Coronary artery (tissue), 2 donors: ENCODE measurements around the gene ERVMER34-1.

Source experiments
- DNase-seq: peaks from one replicate; pipeline ENCODE4 v3.0.0-alpha.2; 2017; ENCODE audit warnings: low spot score
- H3K27ac ChIP-seq, 2 donors: fragments of 200-600 bp; sonication (generic); one replicate each; pipeline ENCODE4 v1.5.1; 2016 to 2019
- H3K4me3 ChIP-seq: fragments of 200-600 bp; sonication (generic); 2 replicates; pipeline ENCODE4 v1.5.1; 2016; ENCODE audit warnings: mild to moderate bottlenecking, moderate library complexity
- TF ChIP-seq, protein P1 (sequence below): fragments of 200-600 bp; sonication (generic); IDR thresholded peaks from one replicate; pipeline ENCODE4 v1.5.1; 2019; ENCODE audit warnings: antibody characterized with exemption

The ERVMER34-1 gene

DNA sequence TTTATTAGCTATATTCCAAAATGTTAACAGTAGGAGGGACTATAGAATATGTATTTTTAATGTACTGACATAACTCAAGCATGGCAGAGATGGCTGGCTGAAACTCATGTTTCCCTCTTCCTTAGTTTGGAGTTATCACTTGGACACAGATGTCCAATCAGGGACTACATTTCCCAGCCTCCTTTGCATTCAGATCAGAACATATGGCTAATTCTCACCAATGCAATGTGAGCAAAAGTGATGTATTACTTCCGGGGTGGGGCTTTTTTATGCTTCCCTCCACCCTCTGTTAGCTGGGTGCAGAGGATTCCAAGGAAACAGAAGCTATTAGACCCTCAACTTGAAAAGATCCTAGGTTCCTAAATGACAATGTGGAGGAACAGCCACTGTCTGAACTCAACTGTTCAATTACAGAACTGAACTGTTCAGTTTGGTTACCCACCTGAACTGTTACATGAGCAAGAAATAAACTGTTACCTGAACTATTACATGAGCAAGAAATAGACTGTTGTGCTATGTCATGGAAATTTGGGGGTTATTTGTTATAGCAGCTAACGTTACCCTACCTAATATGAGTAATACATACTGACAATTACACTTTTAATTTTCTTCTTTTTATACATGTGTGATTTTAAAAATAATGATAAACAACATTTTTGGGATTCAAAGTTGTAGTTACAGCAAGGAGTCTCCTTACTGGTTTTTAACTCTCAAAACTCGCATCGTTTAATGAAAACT, 29.6 kb upstream of the ERVMER34-1 start:
- H3K27ac ChIP-seq: no peak overlapping the region
- DNase-seq: no peak
- no peak overlapping the region for H3K4me3 ChIP-seq
- TF ChIP-seq, protein P1, sequence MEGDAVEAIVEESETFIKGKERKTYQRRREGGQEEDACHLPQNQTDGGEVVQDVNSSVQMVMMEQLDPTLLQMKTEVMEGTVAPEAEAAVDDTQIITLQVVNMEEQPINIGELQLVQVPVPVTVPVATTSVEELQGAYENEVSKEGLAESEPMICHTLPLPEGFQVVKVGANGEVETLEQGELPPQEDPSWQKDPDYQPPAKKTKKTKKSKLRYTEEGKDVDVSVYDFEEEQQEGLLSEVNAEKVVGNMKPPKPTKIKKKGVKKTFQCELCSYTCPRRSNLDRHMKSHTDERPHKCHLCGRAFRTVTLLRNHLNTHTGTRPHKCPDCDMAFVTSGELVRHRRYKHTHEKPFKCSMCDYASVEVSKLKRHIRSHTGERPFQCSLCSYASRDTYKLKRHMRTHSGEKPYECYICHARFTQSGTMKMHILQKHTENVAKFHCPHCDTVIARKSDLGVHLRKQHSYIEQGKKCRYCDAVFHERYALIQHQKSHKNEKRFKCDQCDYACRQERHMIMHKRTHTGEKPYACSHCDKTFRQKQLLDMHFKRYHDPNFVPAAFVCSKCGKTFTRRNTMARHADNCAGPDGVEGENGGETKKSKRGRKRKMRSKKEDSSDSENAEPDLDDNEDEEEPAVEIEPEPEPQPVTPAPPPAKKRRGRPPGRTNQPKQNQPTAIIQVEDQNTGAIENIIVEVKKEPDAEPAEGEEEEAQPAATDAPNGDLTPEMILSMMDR: no peak

DNA sequence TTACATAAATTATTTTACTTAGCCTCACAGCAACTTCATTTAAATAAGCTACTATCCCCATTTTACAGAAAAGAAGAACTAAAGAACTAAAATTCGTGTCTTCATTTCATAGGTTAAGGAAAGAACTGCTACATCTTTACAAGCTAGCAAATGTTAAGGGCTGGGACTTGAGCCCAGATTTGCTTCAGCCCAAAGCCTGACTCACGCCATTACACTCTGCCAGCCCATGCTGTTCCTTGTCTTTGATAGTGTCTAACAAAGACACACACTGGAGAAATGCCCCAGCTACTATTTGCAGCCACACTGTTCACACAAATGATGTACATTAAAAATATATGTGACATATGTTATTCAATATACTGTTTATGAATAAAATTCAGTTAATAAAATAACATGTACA, 29.0 kb upstream of the ERVMER34-1 start:
- TF ChIP-seq, protein P1: no peak
- no peak for DNase-seq
- Histone ChIP-seq H3K27ac (no peak overlapping the region), H3K4me3 (no peak overlapping the region)

DNA sequence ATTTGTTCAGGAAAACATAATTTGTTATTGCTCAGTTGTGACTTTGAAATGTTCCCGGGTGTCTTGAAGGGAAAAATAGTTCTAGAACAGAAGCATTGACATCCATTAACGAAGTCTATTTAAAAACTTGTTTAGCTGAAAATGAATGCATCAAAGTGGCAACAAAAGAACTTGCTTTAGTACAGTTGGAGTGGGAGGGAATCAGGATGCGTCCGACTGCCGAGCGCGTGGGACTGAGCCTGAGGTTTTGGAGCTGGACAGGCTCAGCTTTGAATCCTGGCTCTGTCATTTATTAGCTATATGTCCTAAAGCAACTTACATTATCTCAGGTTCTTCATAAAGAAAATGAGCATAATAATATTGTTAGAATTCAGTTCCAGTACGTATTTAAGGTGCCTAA, 9.0 kb upstream of the ERVMER34-1 start:
- no peak overlapping the region for H3K4me3 ChIP-seq
- DNase-seq: no peak
- H3K27ac ChIP-seq: no peak overlapping the region
- TF ChIP-seq, protein P1: no peak

DNA sequence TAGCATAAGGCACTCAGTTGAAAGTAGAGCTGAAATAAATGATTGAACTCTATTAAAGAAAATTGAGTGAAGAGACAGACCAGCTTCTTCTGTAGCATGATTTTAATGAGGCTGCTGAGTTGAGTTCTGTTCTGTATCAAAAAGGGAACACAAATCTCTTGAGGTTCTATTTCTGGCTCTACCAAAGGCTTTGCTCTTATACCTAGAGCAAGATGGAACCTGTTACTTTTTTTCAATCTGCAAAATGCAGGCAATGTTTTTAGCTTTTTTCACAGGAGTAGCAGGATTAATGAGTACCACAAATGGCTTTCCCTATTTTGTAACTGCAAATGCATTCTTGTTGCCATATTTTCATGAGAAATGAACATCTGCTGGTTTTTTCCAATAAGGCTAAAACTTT, 4.2 kb upstream of the ERVMER34-1 start:
- H3K27ac ChIP-seq: no peak overlapping the region
- no peak for DNase-seq
- TF ChIP-seq, protein P1: no peak
- no peak overlapping the region for H3K4me3 ChIP-seq

DNA sequence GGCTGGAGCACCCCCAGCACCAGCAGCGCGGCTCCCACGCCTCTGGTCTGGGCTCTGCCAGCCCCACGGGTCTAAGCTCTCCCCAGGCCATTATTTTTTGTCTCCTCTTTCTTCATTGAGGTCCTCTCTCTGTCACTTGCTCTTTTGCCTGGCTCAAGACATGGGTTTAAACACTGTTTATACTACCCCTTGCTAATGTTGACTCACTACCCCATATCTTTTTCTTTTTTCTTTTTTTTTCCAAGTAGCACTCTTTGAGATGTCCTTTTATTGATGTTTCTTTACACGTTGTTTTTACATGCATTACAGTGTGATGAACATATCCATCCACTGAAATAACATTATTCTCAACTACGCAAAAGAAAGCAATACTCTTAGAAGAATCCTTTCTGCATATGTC, 1.7 kb upstream of the ERVMER34-1 start:
- H3K27ac ChIP-seq: no peak overlapping the region
- DNase-seq: no peak
- H3K4me3 ChIP-seq: no peak overlapping the region
- TF ChIP-seq, protein P1: no peak

DNA sequence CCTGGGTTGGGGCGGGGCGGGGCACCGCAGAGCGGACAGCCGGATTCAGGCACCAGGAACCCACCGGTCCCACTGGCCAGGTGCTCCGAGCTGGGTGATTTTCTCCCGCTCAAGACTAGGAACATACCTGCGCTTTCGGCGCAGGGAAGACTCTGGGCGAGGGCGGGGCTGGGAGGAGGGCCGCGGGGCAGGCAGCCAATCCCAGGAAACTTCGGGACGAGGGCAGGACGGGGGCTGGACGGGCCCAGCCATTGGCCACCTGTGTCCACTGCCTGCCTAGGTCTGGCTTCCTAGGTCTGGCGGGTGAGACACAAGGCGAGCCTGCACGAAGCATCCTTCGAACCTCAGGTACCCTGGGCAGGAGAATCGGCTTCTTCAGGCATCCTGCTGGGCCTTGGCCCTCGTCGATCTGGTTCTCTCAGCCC, 274 bp upstream of the ERVMER34-1 start:
- H3K4me3 ChIP-seq: peak overlapping the region; percentile 76

DNA sequence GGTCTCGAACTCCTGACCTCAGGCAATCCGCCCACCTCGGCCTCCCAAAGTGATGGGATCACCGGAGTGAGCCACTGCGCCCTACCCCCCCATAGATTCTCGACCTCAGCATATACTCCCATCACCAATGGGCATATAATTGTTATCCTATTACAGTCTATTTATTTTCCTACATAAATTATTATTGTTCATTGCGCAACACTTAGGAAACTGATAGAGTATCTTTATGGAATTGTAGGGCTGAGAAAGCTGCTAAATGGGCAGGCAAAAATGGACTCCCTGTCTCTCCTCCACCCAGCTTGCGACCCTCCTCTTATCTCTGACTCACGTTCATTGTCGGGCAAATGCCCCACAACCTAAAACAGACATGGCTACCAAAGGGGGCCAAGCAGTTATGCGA, 1.0 kb downstream of the ERVMER34-1 start:
- no peak overlapping the region for H3K27ac ChIP-seq
- DNase-seq: no peak
- H3K4me3 ChIP-seq: no peak overlapping the region
- TF ChIP-seq, protein P1: no peak

More for the DNA sequence above, 274 bp upstream of the ERVMER34-1 start:
- no peak overlapping the region for H3K27ac ChIP-seq
- TF ChIP-seq, protein P1: no peak
- DNase-seq: peak; percentile 73
